ENCODE data around the gene GGA2.
"Not testable (repeated sequence)": the region's sequence is repeated elsewhere in the genome, so short reads cannot be mapped to it uniquely, and the experiment has no call there.

Gene GGA2

DNA sequence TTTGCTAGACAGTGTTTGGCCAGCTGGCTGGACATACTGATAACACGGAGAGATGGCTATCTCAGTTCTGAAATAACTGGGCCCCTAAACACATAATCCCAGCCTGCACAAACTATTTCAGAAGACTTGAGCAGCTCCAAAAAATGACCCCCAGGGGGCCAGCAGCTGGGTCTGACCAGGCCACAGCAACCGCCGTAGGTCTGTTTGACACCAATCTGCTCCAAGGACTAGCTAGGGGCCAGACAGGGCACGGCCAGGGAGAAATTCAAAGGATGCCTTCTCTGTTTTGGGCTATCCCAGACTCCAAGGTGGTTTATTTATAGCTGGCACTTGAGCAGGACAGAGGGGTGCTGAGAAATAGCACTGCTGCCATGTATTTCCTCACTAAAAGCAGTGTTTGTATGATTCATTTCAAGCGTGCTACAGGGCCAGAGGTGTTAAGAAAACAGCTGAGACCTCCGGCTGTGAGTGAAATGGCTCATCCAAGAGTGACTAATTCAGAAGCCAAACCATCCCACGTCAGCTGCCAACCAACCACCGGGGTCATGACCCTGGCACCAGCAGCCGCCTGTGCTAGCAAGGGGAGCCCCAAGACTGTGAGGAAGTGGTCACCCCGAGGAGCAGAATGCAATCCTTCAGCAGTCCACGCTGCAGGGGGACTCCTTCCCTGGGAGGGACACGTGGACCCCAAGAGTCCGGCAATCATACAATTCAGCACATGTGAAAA lies 5.7 kb downstream of the GGA2 start:
- peak; percentile 35 to 72 (median 46) for DNase-seq (ENCODE audit: low read depth in 4 of 4, low spot score in 1 of 4)

DNA sequence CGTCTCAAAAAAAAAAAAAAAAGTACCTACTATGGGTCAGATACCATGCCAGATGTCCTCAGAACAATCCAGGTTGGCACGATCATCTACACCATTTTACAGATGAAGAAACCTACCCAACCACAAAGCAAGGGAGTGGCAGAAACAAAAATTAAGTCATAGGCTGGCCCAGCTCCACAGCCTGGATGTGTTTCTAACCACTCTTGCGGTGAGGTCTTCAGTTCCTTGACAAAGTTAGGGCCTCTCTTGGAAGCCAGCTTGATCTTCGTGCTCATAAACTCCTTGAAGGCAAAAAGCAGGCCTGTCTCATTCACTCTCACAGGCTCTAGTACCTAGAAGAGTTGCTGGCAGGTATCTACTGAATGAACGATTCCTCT lies 6.2 kb downstream of the GGA2 start:
- no peak for DNase-seq (ENCODE audit: low read depth in 4 of 4, low spot score in 1 of 4)

DNA sequence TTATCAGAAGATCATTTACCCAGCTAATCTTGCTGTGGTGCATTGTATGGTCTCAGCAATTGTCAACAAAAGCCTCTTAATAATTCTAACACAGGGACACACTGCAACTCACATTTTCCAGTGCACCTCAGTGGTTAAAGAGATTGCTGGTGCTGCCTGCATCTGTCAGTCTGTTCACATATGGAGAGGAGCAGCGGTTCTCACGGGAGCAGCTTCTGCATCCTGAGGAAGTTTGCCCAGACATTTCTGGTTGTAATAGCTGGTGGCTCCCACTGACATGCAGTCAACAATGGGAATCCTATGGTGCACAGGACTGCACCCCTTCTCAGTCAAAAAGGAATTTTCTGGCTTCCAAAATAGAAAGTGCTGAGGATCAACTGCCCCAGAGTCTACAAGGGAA lies 7.8 kb downstream of the GGA2 start:
- DNase-seq (ENCODE audit: low read depth in 4 of 4, low spot score in 1 of 4) = no peak

DNA sequence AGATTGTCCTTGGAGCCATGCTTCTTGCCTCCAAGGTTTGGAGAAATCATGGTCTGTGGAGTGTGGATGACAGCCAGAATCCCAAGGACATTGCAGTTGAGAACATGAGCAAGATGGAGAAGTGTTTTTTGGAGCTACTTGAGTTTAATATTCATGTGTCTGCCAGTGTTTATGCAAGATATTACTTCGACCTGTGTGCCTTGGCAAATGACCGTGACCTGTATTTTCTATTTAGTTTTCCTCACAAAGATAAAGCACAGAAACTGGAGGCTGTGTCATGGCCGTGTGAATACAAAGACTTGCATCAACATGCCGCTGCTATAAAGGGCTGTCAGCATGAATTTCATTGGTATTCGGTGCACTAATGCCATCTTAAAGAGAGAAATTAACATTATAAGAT lies 9.0 kb downstream of the GGA2 start:
- DNase-seq (ENCODE audit: low read depth in 4 of 4, low spot score in 1 of 4) = no peak

DNA sequence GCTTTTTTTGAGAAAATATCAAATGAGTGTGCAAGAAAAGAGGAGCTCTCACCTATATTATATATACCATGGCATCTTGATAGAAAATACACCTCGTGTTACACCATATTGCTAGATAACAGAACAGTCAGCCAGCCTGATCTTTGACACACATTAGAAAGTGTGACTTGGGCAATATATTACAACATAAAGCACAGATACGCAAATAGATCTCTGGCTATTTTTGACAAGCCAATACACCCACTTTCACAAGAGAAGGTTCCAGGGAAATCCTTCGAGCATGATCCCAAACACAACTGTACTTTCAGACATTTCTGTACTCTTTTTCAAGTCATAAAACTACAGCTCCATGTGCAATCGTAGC lies 9.4 kb downstream of the GGA2 start:
- no peak for DNase-seq (ENCODE audit: low read depth in 4 of 4, low spot score in 1 of 4)

DNA sequence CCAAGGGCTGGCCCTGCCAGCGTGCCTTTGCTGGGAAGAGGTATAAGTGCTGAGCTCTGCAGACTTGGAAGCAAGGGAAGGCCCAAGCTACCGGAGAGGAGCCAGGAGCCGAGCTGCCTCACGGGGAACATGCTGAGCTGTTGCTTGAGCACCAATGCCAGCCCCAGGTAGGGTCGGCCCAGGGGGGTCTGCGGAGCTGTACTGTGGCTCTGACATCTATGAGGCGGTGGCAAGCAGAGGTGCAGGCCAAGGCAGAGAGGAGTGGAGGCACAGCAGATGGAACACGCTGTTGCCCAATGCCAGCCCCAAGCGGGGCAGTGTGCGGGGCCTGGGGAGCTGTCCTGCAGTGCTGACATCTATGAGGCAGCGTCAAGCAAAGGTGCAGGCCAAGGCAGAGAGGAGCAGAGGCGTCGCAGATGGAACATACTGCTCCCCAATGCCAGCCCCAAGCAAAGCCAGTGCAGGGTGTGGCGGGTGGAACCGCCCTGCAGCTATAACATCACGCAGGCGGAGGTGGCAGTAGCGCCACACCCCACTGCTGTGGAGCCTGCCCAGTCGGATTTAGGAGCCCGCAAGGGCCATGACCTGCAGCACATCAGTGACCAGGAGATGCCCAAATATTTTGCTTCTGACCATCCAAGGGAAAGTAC lies 10.0 kb downstream of the GGA2 start:
- no peak for DNase-seq (ENCODE audit: low read depth in 4 of 4, low spot score in 1 of 4)

DNA sequence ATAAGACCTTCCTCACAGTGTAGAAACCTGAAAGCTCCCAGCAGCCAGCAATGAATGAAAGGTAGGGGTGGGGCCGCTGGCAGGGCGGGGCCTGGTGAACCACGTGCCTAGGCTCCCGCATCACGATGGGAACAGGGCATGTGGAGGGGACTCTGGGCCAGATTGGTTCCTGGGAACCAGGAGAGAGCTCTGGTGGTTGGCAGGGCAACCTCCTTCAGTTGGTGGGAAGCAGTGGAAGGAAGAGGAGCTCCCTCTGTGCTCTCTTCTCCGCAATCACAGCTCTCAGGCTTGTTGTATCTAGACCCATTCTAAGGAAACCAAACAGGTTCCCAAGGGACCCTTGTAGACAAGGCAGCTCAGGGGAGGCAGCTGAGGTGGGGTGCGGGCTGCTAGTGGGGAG lies 10.5 kb downstream of the GGA2 start:
- DNase-seq (ENCODE audit: low read depth in 4 of 4, low spot score in 1 of 4) = no peak

DNA sequence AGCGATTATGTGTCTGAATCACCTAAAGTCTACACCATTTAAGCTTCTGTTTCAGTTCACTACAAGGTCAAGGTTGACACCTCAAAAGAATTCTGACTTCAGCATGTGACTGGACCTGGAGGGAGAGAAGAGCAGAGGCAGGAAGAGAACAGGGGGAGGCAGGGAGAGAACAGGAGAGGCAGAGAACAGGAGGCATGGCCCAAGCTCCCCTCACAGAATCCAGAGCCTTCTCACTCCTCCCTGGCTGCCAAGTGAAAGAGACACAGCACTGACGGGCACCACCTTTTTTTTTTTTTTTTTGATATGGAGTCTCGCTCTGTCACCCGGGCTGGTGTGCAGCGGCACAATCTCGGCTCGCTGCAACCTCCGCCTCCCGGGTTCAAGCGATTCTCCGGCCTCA lies 11.4 kb downstream of the GGA2 start:
- DNase-seq (ENCODE audit: low read depth in 4 of 4, low spot score in 1 of 4) = no peak

DNA sequence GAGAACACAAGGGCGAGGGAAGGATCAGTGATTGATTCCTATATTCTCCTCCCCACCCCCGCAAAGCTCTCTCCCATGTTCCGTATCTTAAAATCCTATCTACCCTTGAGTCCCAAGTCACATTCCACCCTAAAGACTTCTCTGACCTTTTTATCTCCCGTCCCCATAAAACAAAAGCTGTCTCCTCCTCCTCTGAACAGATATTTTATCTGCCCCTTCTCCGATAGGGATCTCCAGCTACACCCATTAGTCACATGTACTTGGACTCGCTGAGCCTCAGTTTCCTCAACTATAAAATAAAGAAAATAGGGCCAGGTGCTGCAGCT lies 12.8 kb downstream of the GGA2 start:
- no peak for DNase-seq (ENCODE audit: low read depth in 4 of 4, low spot score in 1 of 4)

DNA sequence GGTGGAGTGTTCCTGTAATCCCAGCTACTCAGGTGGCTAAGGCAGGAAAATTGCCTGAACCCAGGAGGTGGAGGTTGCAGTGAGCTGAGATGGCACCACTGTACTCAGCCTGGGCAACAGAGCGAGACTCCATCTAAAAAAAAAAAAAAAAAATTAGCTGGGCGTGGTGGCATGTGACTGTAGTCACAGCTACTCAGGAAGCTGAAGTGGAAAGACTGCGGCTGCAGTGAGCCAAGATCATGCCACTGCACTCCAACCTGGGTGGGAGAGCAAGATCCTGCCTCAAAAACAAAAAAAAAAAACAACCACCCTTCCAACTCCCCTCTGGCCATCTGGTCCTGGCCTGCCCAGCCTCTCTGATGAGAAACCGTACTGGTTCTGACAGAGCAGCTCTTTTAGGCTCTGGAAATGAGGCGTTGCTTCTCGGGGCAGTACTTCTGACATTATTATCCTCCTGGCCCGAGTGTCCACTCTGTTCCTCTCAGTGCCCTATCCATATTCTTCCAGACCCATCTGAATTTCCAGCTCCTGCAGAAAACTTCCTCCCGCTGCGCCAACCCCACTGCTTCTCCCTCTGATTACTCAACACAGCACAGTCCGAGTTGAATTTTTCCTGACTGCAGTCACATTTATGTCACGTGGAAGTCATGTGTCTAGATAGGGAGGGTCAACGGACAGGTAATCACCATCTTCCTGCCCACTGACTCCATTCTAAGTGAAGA lies 13.3 kb downstream of the GGA2 start:
- DNase-seq (ENCODE audit: low read depth in 4 of 4, low spot score in 1 of 4) = no peak

DNA sequence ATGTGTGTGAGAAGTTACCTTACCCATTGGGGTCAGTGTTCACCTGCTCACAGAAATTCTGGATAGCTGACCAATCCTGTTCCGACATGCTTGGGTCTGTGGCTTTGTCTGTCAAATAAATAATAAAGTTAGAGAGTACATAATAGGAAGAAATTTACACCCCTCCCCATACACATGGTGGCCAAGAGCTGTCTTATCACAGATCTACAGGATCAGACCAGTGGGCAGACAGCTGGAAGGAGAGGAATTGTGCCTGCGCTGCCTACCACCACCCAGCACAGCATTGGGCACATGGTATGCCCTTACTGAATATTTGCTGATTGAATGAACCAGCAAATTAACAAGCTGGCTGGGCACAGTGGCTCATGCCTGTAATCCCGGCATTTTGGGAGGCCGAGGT lies 14.6 kb downstream of the GGA2 start:
- no peak for DNase-seq (ENCODE audit: low read depth in 4 of 4, low spot score in 1 of 4)

DNA sequence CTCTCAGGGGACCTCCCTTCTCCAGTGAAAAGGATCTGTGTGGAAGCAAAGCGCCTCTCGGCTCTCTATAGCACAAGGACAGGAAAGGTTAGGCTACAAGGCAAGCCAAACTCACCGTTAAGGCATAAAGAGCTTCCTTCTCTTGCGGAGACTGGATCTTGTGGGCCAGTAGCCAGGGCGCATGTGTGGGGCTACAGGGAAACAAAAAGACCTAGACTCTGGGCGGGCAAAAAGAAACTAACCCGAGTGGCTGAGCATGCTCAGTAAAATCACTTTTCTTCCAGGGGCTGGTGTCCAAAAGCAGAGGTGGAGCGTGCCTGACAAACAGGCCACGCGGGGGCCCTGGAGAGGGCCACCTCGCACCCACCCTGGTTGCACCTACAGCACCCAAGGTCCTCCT lies 16.1 kb downstream of the GGA2 start:
- no peak for DNase-seq (ENCODE audit: low read depth in 4 of 4, low spot score in 1 of 4)

DNA sequence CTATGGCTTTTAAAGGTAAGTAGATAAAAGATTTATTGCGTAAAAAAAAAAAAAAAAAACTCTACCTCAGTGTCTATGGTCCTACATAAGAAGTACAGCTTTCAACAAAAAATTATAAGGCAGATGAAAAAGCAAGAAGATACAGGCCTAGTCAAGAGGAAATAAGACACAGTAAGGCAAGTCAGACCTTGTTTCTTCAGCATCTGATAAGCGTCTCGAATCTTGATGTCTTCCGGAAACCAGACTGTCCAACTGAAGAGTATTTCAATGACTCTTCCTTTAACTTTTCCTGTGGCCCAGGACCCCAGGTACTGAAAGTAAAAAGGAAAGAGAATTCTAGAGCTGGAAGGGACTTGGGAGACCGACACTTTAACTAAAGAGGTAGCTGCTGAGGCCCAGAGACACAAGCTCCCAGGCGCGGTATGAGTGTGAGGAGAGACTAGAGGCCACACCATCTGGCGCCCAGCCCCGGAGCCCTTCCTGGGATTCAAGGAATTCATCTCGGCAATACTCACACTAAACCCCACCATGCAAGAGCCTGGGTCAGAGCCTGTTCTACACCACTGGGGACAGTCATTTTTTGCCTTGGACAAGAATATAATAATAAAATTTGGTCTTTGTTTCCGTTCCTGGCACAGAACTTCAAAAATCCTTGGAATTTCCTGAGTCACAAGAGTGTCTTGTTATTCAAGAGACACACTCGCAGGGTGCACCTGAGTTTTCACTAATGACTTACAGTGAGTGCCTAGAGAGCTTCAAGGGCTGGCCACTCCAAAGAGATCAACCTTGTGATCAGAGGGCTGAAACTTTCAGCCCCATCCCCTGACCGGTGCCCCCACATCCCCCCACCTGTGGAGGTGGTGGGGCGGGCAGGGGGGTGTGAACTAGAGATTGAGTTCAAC lies 18.6 kb downstream of the GGA2 start:
- no peak for DNase-seq (ENCODE audit: low read depth in 4 of 4, low spot score in 1 of 4)

DNA sequence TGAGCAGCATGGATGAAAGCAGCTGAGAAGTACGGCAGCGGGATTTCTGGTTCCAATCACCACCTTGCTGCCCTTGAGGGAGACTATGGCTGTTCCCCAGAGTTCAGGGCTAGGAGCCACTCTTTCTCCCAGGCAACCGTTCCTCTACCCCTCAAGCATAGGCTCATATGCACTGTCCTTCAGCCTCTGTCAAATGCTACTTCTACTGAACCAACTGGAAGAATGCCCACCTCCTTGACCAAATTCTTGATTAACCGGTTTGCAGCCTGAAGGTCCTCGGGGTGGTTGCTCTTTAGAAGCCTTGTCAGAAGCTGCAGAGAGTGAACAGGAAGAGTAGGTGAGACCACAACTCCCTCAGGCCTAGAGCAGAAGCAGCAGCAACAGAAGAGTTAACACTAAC lies 23.8 kb downstream of the GGA2 start:
- DNase-seq (ENCODE audit: low read depth in 4 of 4, low spot score in 1 of 4) = no peak

DNA sequence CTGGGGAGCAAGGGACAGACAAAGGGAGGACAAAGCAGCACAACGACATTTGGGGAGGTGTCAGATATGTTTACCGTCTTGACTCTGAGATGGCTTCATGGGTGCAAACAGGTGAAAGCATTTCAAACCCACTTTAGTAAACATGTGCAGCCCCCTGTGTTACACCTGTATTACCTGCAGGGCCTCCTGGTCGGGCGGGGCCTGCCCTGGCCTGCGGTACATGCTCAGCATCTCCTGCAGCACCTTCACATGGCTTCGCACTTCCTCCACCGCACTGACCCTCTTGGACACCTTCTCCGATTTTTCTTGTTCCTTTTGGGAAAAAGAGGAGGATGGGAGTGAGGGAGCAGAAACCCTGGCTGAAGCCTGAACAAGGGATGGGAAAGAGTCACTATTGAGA lies 24.5 kb downstream of the GGA2 start:
- DNase-seq (ENCODE audit: low read depth in 4 of 4, low spot score in 1 of 4) = no peak

DNA sequence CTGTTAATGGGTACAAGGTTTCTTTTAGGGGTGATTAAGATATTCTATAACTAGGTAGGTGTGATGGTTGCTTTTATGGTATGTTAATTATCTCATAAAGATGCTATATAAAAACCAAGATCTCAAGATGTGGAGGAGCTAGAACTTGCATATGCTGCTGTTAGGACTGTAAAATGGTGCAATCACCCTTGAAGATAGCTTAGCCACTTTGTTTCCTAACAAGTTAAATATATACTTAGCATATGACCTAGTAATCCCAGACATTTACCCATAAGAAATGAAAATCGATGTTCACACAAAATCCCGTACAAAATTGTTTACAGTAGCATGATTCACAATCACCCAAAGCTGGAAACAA lies 25.1 kb downstream of the GGA2 start:
- DNase-seq (ENCODE audit: low read depth in 4 of 4, low spot score in 1 of 4) = no peak

DNA sequence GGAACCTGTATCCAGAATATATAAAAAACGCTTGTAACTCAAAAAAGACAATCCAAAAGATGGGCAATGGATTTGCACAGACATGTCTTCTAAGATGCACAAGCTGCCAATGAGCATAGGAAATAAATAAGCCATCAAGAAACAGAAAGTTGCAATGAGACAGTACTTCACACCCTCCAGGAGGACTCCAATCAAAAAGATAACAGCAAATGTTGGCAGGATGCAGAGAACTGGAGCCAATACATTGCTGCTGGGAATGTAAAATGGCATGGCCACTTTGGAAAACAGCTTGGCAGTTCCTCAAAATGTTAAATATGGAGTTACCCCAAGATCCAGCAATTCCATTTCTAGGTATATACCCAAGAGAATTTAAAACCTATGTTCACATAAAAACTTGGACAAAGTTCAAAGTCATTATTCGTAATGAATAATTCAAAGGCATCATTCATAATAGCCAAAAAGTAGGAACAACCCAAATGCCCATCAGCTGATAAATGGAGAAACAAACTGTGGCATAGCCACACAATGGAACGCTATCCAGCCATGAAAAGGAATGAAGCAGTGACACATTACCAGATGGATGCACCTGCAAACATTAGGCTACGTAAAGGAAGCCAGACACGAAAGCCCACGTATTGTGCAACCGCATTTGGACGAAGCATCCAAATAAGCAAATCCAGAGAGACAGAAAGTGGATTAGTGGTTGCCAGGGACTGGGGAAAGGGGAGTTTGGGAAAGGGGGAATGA lies 25.6 kb downstream of the GGA2 start:
- no peak for DNase-seq (ENCODE audit: low read depth in 4 of 4, low spot score in 1 of 4)

DNA sequence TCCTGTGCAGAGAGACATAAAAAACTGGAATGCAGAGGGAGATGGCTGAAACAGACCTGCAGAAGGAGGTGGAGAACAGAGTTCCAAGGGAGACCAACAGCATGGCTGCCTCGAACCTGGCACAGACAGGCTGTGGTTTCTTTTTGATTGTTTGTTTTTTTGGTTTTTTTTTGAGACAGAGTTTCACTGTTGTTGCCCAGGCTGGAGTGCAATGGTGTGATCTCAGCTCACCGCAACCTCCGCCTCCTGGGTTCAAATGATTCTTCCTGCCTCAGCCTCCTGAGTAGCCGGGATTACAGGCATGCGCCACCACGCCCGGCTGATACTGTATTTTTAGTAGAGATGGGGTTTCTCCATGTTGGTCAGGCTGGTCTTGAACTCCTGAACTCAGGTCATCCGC lies 26.8 kb downstream of the GGA2 start:
- DNase-seq (ENCODE audit: low read depth in 4 of 4, low spot score in 1 of 4) = not testable (repeated sequence)

DNA sequence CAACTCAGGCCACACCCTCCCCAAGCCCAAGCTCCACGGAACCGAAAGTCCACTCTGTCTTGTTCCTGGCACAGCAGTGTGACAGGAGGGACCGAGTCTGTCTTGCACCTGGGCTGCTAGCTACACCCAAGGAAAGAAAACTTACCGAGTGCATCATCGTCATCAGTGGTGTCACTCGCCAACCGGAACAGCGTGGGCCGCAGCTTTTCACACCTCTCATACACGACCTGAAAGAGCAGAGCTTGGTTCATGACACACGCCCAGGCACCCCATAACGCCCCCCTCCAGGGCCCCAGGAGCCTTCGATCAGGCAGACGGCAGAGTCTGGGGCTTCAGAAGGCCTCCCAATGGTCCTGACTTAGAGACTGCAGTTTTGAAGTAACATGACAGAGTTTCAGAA lies 27.5 kb downstream of the GGA2 start:
- no peak for DNase-seq (ENCODE audit: low read depth in 4 of 4, low spot score in 1 of 4)

DNA sequence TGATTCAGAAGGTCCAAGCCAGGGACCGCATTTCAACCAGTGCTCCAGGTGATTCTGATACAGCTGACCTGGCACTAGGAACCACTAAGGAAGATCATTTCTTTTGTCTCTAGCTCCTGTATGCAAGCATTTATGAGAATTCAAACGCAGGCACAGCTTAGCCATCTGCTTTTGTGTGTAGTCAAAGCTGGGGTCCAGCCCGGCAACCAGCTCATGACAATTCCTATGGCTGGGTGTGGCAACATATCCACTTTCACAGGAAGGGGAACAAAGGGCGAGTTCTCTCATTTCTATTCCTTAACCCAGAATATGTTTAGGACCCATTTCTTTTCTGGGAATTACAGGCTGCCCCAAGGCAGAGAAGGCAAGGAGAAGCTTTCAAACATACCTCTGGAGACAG lies 30.0 kb downstream of the GGA2 start:
- no peak for DNase-seq (ENCODE audit: low read depth in 4 of 4, low spot score in 1 of 4)

DNA sequence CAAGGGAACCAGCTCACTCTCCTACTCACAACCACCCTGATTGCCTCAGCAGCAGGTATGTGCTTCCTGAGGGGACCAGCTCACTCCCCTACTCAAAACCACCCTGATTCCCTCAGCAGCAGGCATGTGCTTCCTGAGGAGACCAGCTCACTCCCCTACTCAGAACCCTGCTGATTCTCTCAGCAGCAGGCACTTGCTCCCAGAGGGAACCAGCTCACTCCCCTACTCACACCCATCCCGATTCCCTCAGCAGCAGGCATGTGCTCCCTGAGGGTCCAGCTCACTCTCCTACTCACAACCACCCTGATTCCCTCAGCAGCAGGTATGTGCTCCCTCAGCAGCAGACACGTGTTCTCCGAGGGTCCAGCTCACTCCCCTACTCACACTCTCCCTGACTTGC lies 31.2 kb downstream of the GGA2 start:
- no peak for DNase-seq (ENCODE audit: low read depth in 4 of 4, low spot score in 1 of 4)
